Mucosa of gallbladder (tissue), 1 donor: ENCODE data around the gene ACKR2. TPM values are rescaled to one million over a fixed set of nuclear protein-coding genes. Genes with fewer than 3 reads are reported as not detected.
A peak's percentile ranks its signal among the peaks of the same experiment; 100 is the strongest.

Source experiments
- DNase-seq: peaks from one replicate; pipeline ENCODE4 v3.0.0-alpha.2; 2020; ENCODE audit warnings: low spot score
- total RNA-seq: library from RNA; stranded (reverse); gene quantifications from one replicate; pipeline ENCODE4 v1.2.1, GENCODE V29; 2021
- donor health status: DM: no; HTN: no; CAD: no.

ACKR2 gene
- total RNA-seq, result 5.0 TPM

- no peak for DNase-seq
Measured at GRCh38 chr3:42809202-42809601, at the start of gene ACKR2. Gene ACKR2 (plus strand): TSS chr3:42809445. CDS start chr3:42864503, 55,058 bp downstream.

GRCh38 chr3:42762046-42762724, 47.1 kb upstream of the ACKR2 start:
- DNase-seq, result no peak

GRCh38 chr3:42763021-42763420, 46.2 kb upstream of the ACKR2 start:
- no peak for DNase-seq

GRCh38 chr3:42764115-42764514, 45.1 kb upstream of the ACKR2 start:
- DNase-seq, result no peak

- DNase-seq, result no peak
Measured at GRCh38 chr3:42764561-42765295, 44.5 kb upstream of the ACKR2 start.

- no peak for DNase-seq
Measured at GRCh38 chr3:42769477-42770131, 39.6 kb upstream of the ACKR2 start.

GRCh38 chr3:42771271-42771670, 38.0 kb upstream of the ACKR2 start:
- DNase-seq, result no peak

GRCh38 chr3:42772670-42773408, 36.4 kb upstream of the ACKR2 start, which contains the start of gene CCDC13:
Gene CCDC13 (minus strand): TSS chr3:42773253. CDS start chr3:42758345, 14,908 bp downstream.
- DNase-seq, result peak; percentile 93

GRCh38 chr3:42773409-42773751, 35.9 kb upstream of the ACKR2 start:
- DNase-seq, result no peak

GRCh38 chr3:42778644-42779043, 30.6 kb upstream of the ACKR2 start:
- no peak for DNase-seq

GRCh38 chr3:42780398-42780797, 28.8 kb upstream of the ACKR2 start:
- no peak for DNase-seq

GRCh38 chr3:42780892-42781700, 28.1 kb upstream of the ACKR2 start:
- peak; percentile 31 for DNase-seq

GRCh38 chr3:42786212-42786611, 23.0 kb upstream of the ACKR2 start:
- no peak for DNase-seq

- no peak for DNase-seq
Measured at GRCh38 chr3:42786631-42787030, 22.6 kb upstream of the ACKR2 start.

GRCh38 chr3:42790714-42791229, 18.5 kb upstream of the ACKR2 start:
- no peak for DNase-seq

- DNase-seq, result no peak
Measured at GRCh38 chr3:42795621-42796181, 13.5 kb upstream of the ACKR2 start.

GRCh38 chr3:42796332-42796885, 12.8 kb upstream of the ACKR2 start:
- DNase-seq, result no peak

- no peak for DNase-seq
Measured at GRCh38 chr3:42799376-42799775, 9.9 kb upstream of the ACKR2 start.

GRCh38 chr3:42800251-42800650, 9.0 kb upstream of the ACKR2 start:
- DNase-seq, result no peak

GRCh38 chr3:42801048-42801620, 8.1 kb upstream of the ACKR2 start:
- no peak for DNase-seq
